Activated naive CD4-positive, alpha-beta T cell treated with anti-CD3 and anti-CD28 coated beads, Interleukin-2, amount 50 U/mL, for 24 hours (primary cell): ENCODE results near the gene PCSK6.
"Not testable (repeated sequence)": the region's sequence is repeated elsewhere in the genome, so short reads cannot be mapped to it uniquely, and the experiment has no call there.

Source experiments
- H3K27ac Mint-ChIP-seq: one replicate; pipeline ENCODE4 v1.8.0; 2021; ENCODE audit warnings: mild to moderate bottlenecking, mixed read lengths
- H3K27me3 Mint-ChIP-seq: one replicate; pipeline ENCODE4 v1.8.0; 2021; ENCODE audit warnings: mixed read lengths
- H3K36me3 Mint-ChIP-seq: one replicate; pipeline ENCODE4 v1.8.0; 2021; ENCODE audit warnings: mixed read lengths
- H3K4me1 Mint-ChIP-seq: one replicate; pipeline ENCODE4 v1.8.0; 2021; ENCODE audit warnings: mixed read lengths
- H3K4me3 Mint-ChIP-seq: one replicate; pipeline ENCODE4 v1.8.0; 2021; ENCODE audit warnings: mild to moderate bottlenecking, mixed read lengths
- H3K9me3 Mint-ChIP-seq: one replicate; pipeline ENCODE4 v1.8.0; 2021; ENCODE audit warnings: mixed read lengths

PCSK6 gene

DNA sequence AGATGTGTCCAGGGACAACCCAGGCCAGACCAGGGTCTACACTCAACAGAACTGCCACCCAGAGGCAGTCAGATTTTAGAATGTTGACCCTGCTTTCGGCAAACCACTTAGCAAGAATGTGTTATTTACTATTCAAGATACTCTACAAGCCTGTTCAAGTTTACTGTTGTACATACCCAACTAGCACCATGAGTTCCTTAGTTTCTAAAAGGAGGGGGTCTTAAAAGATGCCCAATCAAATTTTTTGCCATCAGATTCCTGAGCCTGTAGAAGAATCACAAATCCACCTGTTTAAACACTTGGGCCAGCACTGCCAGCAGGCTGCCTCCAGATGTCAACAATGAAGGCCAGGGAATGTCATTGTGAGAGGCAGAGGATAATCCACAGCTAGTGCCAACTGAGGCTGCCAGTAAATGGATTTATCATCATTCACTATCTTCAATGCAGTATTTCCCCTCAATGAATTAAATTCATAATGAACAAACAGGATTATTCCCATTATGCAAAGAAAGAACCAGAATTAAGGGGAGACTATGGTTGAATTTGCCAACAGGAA lies 150.9 kb downstream of the PCSK6 start:
- Mint-ChIP-seq H3K9me3 (no peaks in the 10 kb centered on the region), H3K4me3 (no peak overlapping the region), H3K27ac (no peak overlapping the region), H3K27me3 (peaks cover 19% of the 10 kb centered on the region), H3K36me3 (peaks cover 2% of the 10 kb centered on the region), H3K4me1 (peaks cover 15% of the 10 kb centered on the region)

DNA sequence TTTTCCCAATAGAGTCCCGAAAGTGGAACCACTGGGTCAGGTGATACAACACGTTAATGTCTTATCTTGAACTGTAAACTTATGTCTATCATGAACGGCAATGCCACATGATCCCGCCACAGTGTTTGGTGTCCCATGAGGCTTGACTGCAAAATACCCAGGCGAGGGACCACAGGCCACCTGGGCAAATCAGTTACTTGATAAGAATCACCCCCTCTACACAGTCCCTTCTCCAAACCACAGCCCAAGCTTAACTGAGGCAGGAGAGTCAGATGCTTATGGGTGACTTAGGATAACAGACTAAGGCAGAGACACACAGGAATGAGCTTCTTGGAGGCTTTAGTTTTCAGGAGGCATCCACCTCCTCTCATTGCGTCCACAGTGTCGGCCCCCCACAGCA lies 151.5 kb downstream of the PCSK6 start:
- no peaks in the 10 kb centered on the region for H3K9me3 Mint-ChIP-seq
- H3K27me3 Mint-ChIP-seq: peaks cover 18% of the 10 kb centered on the region
- H3K4me1 Mint-ChIP-seq: peaks cover 22% of the 10 kb centered on the region
- H3K27ac Mint-ChIP-seq: no peak overlapping the region
- H3K4me3 Mint-ChIP-seq: no peak overlapping the region
- H3K36me3 Mint-ChIP-seq: peaks cover 5% of the 10 kb centered on the region

DNA sequence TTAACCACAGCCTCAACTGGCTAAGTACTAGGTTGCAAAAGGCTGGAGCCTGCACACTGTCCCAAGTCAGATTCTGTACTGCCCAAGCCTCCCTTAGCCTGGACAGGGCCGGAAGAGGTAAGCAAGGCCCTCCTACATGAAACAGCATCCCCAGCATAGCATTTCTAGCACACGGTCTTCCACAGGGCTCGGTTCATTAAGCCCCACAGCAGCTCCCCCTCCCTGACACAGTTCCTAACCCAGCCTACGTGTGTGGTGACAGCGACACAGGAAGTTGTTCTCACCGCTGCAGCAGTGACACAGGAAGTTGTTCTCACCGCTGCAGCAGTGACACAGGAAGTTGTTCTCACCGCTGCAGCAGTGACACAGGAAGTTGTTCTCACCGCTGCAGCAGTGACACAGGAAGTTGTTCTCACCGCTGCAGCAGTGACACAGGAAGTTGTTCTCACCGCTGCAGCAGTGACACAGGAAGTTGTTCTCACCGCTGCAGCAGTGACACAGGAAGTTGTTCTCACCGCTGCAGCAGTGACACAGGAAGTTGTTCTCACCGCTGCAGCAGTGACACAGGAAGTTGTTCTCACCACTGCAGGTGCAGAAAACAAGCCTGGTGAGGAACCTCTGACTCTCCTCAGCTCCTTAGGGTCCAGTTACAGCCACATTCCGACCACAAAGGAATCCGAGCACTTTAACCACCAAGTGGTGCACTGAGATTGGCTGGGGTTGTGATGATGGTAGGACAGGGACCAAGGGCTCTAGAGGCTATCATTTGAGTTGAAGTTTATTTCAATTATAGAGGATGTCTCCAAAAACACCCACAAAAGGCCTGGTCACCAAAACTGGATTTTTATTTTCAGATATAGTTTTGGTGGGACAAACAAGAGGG lies 155.4 kb downstream of the PCSK6 start:
- not testable (repeated sequence) for H3K9me3 Mint-ChIP-seq, H3K36me3 Mint-ChIP-seq, H3K27me3 Mint-ChIP-seq
- Mint-ChIP-seq H3K27ac (peak overlapping the region; percentile 94), H3K4me3 (peak overlapping the region; percentile 62), H3K4me1 (peaks cover 23% of the 10 kb centered on the region)

DNA sequence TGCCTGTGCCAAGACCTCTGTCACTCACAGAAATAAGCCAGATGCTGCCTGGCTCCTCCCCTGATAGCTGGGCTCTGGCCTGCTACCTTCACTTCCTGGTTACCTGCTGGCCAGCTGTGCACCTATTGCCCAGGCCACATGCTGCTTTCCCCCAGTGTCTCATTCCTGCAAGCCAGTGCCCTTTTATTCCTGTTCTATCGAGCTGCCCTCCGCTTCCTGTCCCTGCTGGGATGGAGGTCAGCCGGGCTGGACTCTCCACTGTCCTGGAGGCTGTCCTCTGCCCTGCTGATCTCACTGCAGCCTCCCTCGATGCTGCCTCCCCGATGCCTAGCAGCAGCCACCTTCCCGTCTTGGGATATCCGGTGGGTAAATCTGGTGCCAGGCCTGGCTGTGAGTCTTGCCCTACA lies 157.4 kb downstream of the PCSK6 start:
- no peak overlapping the region for H3K4me3 Mint-ChIP-seq
- H3K36me3 Mint-ChIP-seq: peaks cover 5% of the 10 kb centered on the region
- no peak overlapping the region for H3K27ac Mint-ChIP-seq
- H3K4me1 Mint-ChIP-seq: peaks cover 23% of the 10 kb centered on the region
- H3K9me3 Mint-ChIP-seq: no peaks in the 10 kb centered on the region
- peaks cover 3% of the 10 kb centered on the region for H3K27me3 Mint-ChIP-seq

DNA sequence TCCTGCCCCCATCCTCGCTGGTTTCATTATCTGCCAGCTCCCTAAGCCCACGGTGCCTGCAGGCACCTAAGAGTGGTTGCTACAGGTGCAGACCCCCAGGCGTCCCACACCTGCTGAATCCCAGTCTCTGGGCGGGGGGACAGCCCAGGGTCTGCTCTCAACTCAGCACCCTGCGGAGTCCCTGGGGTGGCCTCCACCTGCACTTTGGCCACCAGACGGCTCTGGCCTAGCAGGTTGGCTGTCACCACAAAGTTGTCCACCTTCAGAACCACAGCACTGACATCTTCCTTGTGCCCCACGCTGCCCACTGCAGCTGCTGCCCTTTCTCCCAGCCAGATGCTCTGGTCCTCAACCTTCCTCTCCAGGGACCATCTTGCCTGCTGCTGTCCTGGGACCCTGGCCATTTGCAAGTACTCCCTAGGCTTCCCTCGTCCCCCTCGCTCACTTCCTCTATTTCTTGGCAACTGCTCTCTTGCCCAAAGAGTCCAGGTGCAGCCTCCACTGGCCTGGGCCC lies 159.6 kb downstream of the PCSK6 start:
- H3K4me3 Mint-ChIP-seq: no peak overlapping the region
- H3K9me3 Mint-ChIP-seq: no peaks in the 10 kb centered on the region
- no peak overlapping the region for H3K27ac Mint-ChIP-seq
- H3K27me3 Mint-ChIP-seq: peaks cover 7% of the 10 kb centered on the region
- H3K4me1 Mint-ChIP-seq: peaks cover 18% of the 10 kb centered on the region
- peaks cover 3% of the 10 kb centered on the region for H3K36me3 Mint-ChIP-seq

DNA sequence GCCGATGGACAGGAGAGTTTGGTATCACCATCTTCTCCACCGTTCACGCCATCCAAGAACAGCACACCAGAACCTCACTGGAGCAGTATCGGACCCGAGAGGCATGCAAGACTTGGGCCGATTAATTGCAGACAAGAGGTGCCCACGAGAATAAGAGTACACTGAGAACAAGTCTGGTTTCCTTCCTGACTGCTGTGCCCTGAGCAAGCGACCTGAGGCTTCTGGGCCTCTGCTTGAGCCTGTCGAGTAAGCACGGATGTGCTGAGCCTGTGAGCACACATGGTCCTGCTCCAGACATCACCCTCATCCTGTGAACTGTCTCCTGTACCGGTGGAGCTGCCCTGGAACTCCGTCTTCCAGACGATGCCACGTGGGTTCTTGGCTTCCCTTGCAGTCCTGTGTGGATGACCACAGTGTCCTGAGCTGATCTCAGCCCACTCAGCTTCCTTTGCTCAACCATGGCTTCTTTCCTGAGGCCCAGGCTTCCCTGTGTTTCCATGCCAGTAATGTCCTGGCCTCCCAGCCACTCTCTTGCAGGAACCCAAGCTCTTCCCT lies 160.1 kb downstream of the PCSK6 start:
- H3K4me3 Mint-ChIP-seq: no peak overlapping the region
- peaks cover 7% of the 10 kb centered on the region for H3K27me3 Mint-ChIP-seq
- peaks cover 3% of the 10 kb centered on the region for H3K36me3 Mint-ChIP-seq
- H3K27ac Mint-ChIP-seq: no peak overlapping the region
- H3K9me3 Mint-ChIP-seq: no peaks in the 10 kb centered on the region
- H3K4me1 Mint-ChIP-seq: peaks cover 12% of the 10 kb centered on the region

DNA sequence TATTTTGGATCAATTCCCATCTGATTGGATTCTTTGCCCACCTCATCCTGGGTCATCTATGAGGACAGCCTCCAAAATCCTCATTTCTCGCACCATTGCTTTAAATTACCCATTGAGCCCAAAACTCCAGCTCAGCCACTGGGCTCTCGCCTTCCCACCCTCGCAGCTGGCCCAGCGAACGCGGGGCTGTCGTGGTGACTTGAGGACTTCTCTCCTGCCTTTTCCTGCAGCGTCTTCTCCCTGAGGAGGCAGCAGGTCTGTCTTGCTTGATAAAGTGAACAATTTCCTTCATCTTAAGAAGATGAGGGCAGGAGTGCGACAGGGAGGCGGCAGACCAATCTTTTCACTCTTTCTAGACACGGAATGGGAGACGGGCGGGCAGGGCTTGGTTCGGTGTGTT lies 161.5 kb downstream of the PCSK6 start:
- Mint-ChIP-seq H3K4me1 (peaks cover 1% of the 10 kb centered on the region), H3K36me3 (peaks cover under 1% of the 10 kb centered on the region), H3K27me3 (peaks cover 7% of the 10 kb centered on the region), H3K27ac (no peak overlapping the region), H3K9me3 (no peaks in the 10 kb centered on the region), H3K4me3 (no peak overlapping the region)

DNA sequence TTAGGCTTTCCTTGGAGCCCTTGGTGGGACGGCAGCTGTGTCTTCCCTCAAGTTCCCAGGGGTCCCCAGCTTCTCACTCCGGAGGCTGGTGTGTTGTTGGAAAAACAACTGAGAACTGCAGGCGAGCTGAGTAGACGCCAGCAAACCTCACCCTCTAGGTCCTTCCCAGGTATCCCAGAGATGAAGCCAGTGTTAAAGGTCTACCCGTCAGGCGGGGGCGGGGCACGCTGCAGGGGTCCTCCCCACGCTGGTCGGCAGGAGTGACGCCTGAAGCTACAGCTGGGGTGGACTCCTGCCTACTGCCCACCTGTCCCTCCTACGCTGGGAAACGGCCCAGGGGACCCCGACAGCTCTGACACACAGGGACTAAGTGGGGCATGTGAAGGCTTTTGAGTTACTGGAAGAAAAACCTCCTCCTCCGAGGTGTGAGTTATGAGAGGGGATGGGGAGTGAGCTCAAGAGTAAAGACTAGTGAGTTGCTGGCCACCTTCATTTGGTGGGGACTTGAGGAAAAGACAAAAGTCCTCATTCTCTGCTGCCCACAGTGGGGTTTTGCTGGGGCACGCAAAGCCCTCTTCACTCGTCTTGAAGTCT lies 162.3 kb downstream of the PCSK6 start:
- H3K4me1 Mint-ChIP-seq: no peaks in the 10 kb centered on the region
- peaks cover 7% of the 10 kb centered on the region for H3K27me3 Mint-ChIP-seq
- H3K36me3 Mint-ChIP-seq: no peaks in the 10 kb centered on the region
- no peak overlapping the region for H3K27ac Mint-ChIP-seq
- H3K4me3 Mint-ChIP-seq: no peak overlapping the region
- no peaks in the 10 kb centered on the region for H3K9me3 Mint-ChIP-seq

DNA sequence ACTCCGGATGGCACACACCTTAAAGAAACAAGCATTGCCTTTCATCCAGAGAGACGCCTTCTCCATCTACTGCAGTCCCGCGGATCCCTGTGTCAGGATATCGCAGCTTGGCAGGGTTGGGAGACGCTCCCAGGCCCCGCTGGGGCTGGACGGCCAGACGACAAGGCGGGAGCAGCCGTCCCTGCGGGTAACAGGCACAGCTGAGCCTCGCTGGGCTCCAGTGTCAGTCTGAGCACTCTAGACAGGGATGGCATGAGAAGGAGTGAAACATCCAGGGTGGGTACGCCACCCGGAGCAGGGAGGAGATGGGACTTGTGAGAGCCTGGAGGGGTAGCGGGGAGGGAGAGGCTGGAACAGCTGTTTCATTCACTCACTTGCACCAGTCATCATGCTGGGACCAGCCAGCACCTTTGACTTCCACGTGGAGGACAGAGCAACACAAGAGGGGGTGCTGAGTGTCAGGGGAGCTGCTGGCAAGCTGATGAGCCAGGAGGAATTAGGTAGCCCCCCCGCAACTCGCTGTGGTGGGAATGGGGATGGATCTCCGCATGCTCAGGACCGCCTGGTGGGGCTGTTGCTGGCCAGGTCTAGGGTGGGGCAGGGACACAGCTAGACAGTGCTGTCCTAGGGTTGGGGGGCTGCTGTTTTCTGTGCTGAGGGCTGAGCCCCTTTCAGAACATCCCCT lies 162.9 kb downstream of the PCSK6 start:
- Mint-ChIP-seq H3K27me3 (peaks cover 7% of the 10 kb centered on the region), H3K36me3 (no peaks in the 10 kb centered on the region), H3K4me1 (no peaks in the 10 kb centered on the region)

DNA sequence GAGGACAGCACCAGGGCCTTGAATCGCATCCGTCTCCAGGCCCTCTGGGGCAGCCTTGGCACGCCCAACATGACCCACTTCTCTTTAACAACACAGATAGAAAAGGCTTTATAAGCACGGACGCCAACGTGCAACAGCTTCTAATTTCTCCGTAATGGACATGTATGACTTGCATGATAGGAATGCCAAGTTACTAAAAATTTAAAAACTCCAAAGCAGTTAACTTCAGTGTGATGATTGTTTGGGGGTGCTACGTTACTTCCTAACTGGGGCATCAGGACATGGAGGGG lies 163.5 kb downstream of the PCSK6 start:
- Mint-ChIP-seq H3K4me1 (peaks cover 3% of the 10 kb centered on the region), H3K27me3 (peaks cover 7% of the 10 kb centered on the region), H3K27ac (no peak overlapping the region), H3K4me3 (no peak overlapping the region), H3K36me3 (no peaks in the 10 kb centered on the region), H3K9me3 (no peaks in the 10 kb centered on the region)

More for the DNA sequence above, 162.9 kb downstream of the PCSK6 start:
- Mint-ChIP-seq H3K9me3 (no peaks in the 10 kb centered on the region), H3K4me3 (no peak overlapping the region), H3K27ac (no peak overlapping the region)

DNA sequence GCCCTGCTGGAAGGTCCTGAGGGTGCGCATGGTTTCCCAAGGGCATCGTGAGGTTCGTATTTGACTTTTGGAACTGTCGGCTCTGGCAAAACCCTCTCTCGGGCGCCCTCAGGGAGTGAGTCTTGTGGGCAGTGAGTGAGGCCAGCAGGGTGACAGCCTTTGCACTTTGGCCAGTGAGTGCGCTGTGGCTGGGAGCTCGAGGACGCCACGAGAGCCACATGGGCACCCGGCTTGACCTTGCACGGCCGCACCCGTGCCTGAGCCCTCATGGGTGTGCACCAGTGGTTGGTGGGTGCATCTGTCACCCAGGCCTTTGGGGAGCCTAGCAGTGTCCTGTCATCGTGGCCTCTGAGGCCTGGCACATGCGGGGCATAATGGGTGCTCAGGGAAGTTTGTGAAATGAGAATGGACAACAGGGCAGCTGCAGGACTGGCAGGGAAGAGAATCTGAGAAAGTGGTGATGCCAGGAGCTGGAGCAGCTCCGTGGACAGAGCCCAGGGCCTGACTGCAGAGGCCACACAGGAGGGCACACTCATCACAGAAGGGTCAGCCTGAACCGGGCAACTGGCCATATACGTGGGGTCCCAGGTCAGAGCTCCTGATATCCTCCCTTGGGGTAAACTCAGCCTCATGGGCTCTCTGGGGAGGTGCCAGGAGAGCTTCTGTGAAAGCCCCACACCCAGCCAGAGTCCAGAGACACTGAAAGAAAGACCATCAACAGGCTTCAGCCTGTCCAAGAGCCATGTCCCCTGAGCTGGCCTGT lies 164.1 kb downstream of the PCSK6 start:
- no peaks in the 10 kb centered on the region for H3K36me3 Mint-ChIP-seq
- H3K27me3 Mint-ChIP-seq: peaks cover 7% of the 10 kb centered on the region
- H3K27ac Mint-ChIP-seq: no peak overlapping the region
- no peak overlapping the region for H3K4me3 Mint-ChIP-seq
- peaks cover 9% of the 10 kb centered on the region for H3K4me1 Mint-ChIP-seq
- no peaks in the 10 kb centered on the region for H3K9me3 Mint-ChIP-seq

DNA sequence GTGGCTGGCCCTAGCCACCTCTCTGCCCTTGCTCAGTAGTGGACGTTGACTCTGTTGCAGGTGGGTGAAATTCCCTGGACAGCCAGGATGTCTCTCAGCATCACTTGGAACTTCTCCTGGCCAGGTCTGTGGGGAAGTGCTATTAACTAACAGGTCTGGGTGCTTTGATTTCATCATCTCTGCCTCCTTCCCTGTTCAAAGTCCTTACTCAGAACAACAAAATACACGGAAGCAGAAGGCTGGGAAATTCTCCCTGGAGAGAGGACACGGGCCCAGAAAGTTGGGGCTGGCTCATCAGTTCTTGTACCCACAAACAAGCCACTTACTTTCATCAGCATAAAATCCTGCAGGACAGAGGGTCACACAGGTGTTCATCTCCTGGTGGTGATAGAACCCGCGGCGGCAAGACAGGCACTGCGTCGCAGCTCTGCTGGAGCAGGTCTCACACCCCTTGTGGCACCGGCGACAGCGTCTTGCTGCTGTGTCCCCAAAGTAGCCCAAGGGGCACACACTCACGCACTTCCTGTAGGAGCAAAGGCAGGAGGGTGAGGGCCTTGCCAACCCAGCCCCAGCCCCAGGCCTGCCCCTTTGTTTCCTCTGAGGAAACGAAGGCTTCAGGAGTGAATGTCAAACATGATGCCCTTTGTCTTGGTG lies 164.9 kb downstream of the PCSK6 start:
- Mint-ChIP-seq H3K27me3 (peaks cover 7% of the 10 kb centered on the region), H3K36me3 (no peaks in the 10 kb centered on the region), H3K27ac (no peak overlapping the region), H3K4me3 (no peak overlapping the region), H3K4me1 (peaks cover 12% of the 10 kb centered on the region), H3K9me3 (no peaks in the 10 kb centered on the region)

DNA sequence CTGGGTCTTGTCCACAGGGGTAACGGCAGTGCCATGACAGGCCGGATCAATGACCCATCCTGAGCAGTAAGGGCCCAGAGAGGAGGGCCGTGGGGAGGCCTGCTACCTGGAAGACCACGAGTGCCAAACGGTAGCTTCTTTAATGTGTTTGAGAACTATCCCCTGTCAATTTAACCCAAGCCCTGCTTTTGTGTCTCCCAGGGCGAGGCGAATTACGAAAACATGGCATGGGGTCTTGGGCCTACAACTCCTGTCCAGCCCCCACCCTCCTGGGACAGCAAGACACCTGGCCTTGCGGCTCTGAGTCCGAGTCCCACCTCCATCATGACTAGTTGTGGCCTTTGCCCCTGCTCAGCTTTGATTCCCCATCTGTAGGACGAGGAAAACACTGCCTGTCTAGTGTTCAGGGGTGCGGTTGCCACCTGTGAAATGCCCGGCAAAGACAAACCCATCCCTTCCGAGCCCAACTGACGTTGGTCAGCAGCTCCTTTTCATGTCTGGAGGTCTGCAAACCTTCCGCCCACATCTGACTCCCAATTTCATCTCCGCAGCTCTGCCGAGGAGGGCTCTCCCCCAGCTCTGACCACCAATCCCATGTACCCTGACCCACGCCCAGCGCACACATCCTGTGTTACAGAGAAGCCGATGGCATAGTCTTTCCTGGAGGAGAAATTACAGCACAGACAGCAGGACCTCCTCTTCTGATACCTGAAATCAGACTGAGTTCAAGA lies 165.5 kb downstream of the PCSK6 start:
- Mint-ChIP-seq H3K27ac (no peak overlapping the region), H3K36me3 (no peaks in the 10 kb centered on the region), H3K27me3 (peaks cover 7% of the 10 kb centered on the region), H3K4me3 (no peak overlapping the region), H3K4me1 (peaks cover 12% of the 10 kb centered on the region), H3K9me3 (no peaks in the 10 kb centered on the region)

DNA sequence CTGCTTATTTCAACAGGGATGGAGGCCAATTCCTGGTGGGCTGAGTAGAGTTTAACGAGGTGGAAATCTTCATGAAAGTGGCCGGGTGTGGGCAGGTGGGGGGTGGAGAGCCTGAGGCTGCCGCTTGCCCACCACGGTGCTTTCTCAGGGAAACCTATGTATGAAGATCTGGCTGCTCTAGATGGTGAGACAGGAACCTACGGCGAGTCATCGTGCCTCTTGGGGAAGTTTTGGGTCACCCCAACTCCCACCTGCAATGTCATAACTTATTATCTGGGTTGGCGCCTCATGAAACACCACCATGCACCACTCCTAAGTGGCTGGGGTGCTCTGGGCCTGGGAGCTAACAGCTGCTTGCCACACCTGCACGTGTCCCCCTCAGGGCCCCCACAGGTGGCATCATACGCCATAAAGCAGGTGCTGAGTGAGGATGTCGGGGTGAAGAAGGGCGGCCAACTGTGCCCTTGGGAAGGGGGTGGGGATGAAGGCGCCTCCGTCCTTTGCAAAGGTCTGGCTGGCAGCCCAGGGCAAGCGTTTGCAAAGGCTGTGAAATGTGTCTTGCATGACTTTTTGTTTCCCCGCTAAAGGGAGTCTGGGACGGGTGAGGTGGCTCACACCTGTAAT lies 166.5 kb downstream of the PCSK6 start:
- Mint-ChIP-seq H3K9me3 (no peaks in the 10 kb centered on the region), H3K27me3 (peaks cover 5% of the 10 kb centered on the region), H3K27ac (no peak overlapping the region), H3K4me1 (peaks cover 12% of the 10 kb centered on the region), H3K36me3 (no peaks in the 10 kb centered on the region), H3K4me3 (no peak overlapping the region)
